HG02763 (cell line): ENCODE results near the gene ATOSA.
A peak's percentile ranks its signal among the peaks of the same experiment; 100 is the strongest.

Experiments used
- ATAC-seq: cut with Tn5 transposase; IDR thresholded peaks from one replicate; pipeline ENCODE4 v1.9.1; 2021; ENCODE audit warnings: mild to moderate bottlenecking, moderate library complexity; ENCODE audit not compliant: unreplicated experiment

Gene ATOSA

GRCh38 chr15:52679232-52680040 is at the start of gene ATOSA:
Gene ATOSA (minus strand): TSS chr15:52679388. CDS start chr15:52678021, 1,367 bp downstream.
- peak; percentile 57 for ATAC-seq

- no peak for ATAC-seq
Observed at GRCh38 chr15:52728899-52729298, 49.7 kb upstream of the ATOSA start.

GRCh38 chr15:52727815-52728214 is 48.6 kb upstream of the ATOSA start:
- ATAC-seq = no peak

- ATAC-seq = no peak
Observed at GRCh38 chr15:52726195-52726594, 47.0 kb upstream of the ATOSA start.

GRCh38 chr15:52718551-52718950 is 39.4 kb upstream of the ATOSA start:
- no peak for ATAC-seq

- ATAC-seq = no peak
Observed at GRCh38 chr15:52717924-52718323, 38.7 kb upstream of the ATOSA start.

- no peak for ATAC-seq
Observed at GRCh38 chr15:52717481-52717880, 38.3 kb upstream of the ATOSA start.

- ATAC-seq = no peak
Observed at GRCh38 chr15:52716536-52716935, 37.3 kb upstream of the ATOSA start.

GRCh38 chr15:52715411-52715810 is 36.2 kb upstream of the ATOSA start:
- ATAC-seq = no peak

GRCh38 chr15:52714968-52715367 is 35.8 kb upstream of the ATOSA start:
- ATAC-seq = no peak

GRCh38 chr15:52710708-52711389 is 31.7 kb upstream of the ATOSA start:
- ATAC-seq = no peak

- ATAC-seq = peak; percentile 46
Observed at GRCh38 chr15:52710050-52710707, 31.0 kb upstream of the ATOSA start.

- peak; percentile 82 for ATAC-seq
Observed at GRCh38 chr15:52709187-52709981, 30.2 kb upstream of the ATOSA start.

- no peak for ATAC-seq
Observed at GRCh38 chr15:52706091-52706490, 26.9 kb upstream of the ATOSA start.

GRCh38 chr15:52702390-52702789 is 23.2 kb upstream of the ATOSA start:
- ATAC-seq = no peak

- ATAC-seq = no peak
Observed at GRCh38 chr15:52699457-52699856, 20.3 kb upstream of the ATOSA start.

- no peak for ATAC-seq
Observed at GRCh38 chr15:52698514-52698913, 19.3 kb upstream of the ATOSA start.

GRCh38 chr15:52697051-52697450 is 17.9 kb upstream of the ATOSA start:
- ATAC-seq = no peak

GRCh38 chr15:52695154-52695553 is 16.0 kb upstream of the ATOSA start:
- ATAC-seq = no peak

GRCh38 chr15:52689562-52689961 is 10.4 kb upstream of the ATOSA start:
- ATAC-seq = no peak

GRCh38 chr15:52683580-52683979 is 4.4 kb upstream of the ATOSA start:
- ATAC-seq = peak; percentile 44
